Measurements from ENCODE around the gene G6PC1. TPM values are rescaled to one million over a fixed set of nuclear protein-coding genes. Genes with fewer than 3 reads are reported as not detected.

G6PC1 gene
- total and polyA plus RNA-seq, 2 of the 13 experiments (the other 11 are each of a cell fraction or from before 2014, with no cell fraction given): 1.7 to 37.9 TPM

DNA sequence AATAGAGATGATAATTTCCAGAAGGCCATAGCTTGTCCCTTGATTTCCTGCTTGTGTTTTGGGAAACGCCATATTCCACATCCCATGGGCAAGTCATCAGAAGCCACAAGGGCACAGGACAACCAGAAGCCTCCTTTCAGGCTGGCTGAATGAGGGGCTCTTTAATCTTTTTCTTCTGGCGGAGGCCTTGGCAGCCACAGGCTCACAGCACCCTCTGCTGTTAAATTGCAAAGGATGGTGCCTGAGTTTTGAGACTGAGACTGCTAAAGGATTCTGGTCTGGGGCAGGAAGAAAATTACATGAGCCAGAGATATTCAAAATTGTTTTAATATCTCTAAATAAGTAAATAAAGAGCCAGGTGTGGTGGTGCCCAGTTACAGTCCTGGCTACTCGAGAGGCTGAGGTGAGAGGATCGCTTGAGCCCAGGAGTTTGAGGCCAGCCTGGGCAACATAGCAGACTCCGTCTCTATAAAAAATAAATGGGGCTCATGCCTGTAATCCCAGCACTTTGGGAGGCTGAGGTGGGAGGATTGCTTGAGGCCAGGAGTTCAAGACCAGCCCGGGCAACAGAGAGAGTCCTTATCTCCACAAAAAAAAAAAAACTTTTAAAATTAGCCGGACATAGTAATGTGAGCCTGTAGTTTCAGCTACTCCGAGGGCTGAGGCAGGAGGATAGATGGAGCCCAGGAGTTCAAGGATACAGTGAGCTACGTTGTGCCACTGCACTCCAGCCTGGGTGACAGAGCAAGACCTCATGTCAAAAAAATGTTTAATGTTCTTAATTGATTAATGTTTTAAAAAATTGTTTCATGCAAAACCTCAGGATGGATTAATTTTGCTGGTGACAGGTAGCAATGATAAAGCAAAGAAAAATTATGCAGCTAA lies 37.4 kb downstream of the G6PC1 start (continued):
- TF ChIP-seq, protein P1, sequence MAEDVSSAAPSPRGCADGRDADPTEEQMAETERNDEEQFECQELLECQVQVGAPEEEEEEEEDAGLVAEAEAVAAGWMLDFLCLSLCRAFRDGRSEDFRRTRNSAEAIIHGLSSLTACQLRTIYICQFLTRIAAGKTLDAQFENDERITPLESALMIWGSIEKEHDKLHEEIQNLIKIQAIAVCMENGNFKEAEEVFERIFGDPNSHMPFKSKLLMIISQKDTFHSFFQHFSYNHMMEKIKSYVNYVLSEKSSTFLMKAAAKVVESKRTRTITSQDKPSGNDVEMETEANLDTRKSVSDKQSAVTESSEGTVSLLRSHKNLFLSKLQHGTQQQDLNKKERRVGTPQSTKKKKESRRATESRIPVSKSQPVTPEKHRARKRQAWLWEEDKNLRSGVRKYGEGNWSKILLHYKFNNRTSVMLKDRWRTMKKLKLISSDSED (CRISPR knock-in tag; IDR thresholded peaks at IDR 0.05): no peak
- no peak for TF ChIP-seq NFIC (IDR thresholded peaks at IDR 0.05; ENCODE audit: low read length)
- TF ChIP-seq KDM2A (CRISPR knock-in tag; IDR thresholded peaks at IDR 0.05; ENCODE audit: borderline replicate concordance, low read depth): peak; percentile 53; the same call in 1 of the 2 replicates
- 0 out of 2 replicates have a peak, but pooled peaks have one; percentile 5 for TF ChIP-seq FOXK1 (CRISPR knock-in tag; IDR thresholded peaks at IDR 0.05; ENCODE audit: borderline replicate concordance, low read depth)
- TF ChIP-seq, protein P2, sequence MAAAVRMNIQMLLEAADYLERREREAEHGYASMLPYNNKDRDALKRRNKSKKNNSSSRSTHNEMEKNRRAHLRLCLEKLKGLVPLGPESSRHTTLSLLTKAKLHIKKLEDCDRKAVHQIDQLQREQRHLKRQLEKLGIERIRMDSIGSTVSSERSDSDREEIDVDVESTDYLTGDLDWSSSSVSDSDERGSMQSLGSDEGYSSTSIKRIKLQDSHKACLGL (CRISPR knock-in tag; IDR thresholded peaks at IDR 0.05): no peak
- 0 out of 2 replicates have a peak, but pooled peaks have one; percentile 39 for TF ChIP-seq REPIN1 (CRISPR knock-in tag; IDR thresholded peaks at IDR 0.05; ENCODE audit: borderline replicate concordance, low read depth)
- TF ChIP-seq HDAC1 (CRISPR knock-in tag; IDR thresholded peaks at IDR 0.05): peak; percentile 9; the same call in 1 of the 2 replicates
- TF ChIP-seq ZNF10 (CRISPR knock-in tag; IDR thresholded peaks at IDR 0.05; ENCODE audit: borderline replicate concordance, low read depth): no peak
- 0 out of 2 replicates have a peak, but pooled peaks have one; percentile 35 for TF ChIP-seq ZNF614 (CRISPR knock-in tag; IDR thresholded peaks at IDR 0.05; ENCODE audit: borderline replicate concordance)
- TF ChIP-seq SKI (IDR thresholded peaks at IDR 0.05; ENCODE audit: partially characterized antibody): no peak
- TF ChIP-seq TFE3 (CRISPR knock-in tag; IDR thresholded peaks at IDR 0.05): 0 out of 2 replicates have a peak, but pooled peaks have one; percentile 19
- no peak for TF ChIP-seq ZNF557 (CRISPR knock-in tag; IDR thresholded peaks at IDR 0.05)
- no peak for TF ChIP-seq KDM5B (CRISPR knock-in tag; IDR thresholded peaks at IDR 0.05; ENCODE audit: borderline replicate concordance)
- TF ChIP-seq ZNF75D (CRISPR knock-in tag; IDR thresholded peaks at IDR 0.05; ENCODE audit: borderline replicate concordance): no peak
- TF ChIP-seq RFX3 (CRISPR knock-in tag; IDR thresholded peaks at IDR 0.05): no peak
- TF ChIP-seq PHF21A (CRISPR knock-in tag; IDR thresholded peaks at IDR 0.05): peak; percentile 63; the same call in 1 of the 2 replicates
- TF ChIP-seq TOE1 (CRISPR knock-in tag; IDR thresholded peaks at IDR 0.05): no peak
- TF ChIP-seq MTA3 (CRISPR knock-in tag; IDR thresholded peaks at IDR 0.05): no peak
- no peak for TF ChIP-seq PCBP1 (IDR thresholded peaks at IDR 0.05; ENCODE audit: borderline replicate concordance, low read depth, low read length)
- TF ChIP-seq, protein P3, sequence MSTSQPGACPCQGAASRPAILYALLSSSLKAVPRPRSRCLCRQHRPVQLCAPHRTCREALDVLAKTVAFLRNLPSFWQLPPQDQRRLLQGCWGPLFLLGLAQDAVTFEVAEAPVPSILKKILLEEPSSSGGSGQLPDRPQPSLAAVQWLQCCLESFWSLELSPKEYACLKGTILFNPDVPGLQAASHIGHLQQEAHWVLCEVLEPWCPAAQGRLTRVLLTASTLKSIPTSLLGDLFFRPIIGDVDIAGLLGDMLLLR (CRISPR knock-in tag; IDR thresholded peaks at IDR 0.05): no peak
- TF ChIP-seq ELF4 (CRISPR knock-in tag; IDR thresholded peaks at IDR 0.05; ENCODE audit: borderline replicate concordance): no peak
- TF ChIP-seq, protein P4, sequence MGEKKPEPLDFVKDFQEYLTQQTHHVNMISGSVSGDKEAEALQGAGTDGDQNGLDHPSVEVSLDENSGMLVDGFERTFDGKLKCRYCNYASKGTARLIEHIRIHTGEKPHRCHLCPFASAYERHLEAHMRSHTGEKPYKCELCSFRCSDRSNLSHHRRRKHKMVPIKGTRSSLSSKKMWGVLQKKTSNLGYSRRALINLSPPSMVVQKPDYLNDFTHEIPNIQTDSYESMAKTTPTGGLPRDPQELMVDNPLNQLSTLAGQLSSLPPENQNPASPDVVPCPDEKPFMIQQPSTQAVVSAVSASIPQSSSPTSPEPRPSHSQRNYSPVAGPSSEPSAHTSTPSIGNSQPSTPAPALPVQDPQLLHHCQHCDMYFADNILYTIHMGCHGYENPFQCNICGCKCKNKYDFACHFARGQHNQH (CRISPR knock-in tag; IDR thresholded peaks at IDR 0.05): peak; percentile 69; the same call in 1 of the 2 replicates
- peak; percentile 39; the same call in 1 of the 2 replicates for TF ChIP-seq ZNF772 (CRISPR knock-in tag; IDR thresholded peaks at IDR 0.05)
- no peak for TF ChIP-seq ZSCAN12 (CRISPR knock-in tag; IDR thresholded peaks at IDR 0.05)
- TF ChIP-seq ZNF607 (CRISPR knock-in tag; IDR thresholded peaks at IDR 0.05; ENCODE audit: borderline replicate concordance): no peak

Measured in HepG2 (cell line).